NCI-H1105 (cell line): Measurements from ENCODE around the gene CHRNA3.
"Not testable (repeated sequence)": the region's sequence is repeated elsewhere in the genome, so short reads cannot be mapped to it uniquely, and the experiment has no call there.

Experiments
- DNase-seq: peaks from one replicate; lab custom pipeline; 2025; lab: John Stamatoyannopoulos, UW

Gene CHRNA3

GRCh38 chr15:78560201-78560600, 60.6 kb downstream of the CHRNA3 start:
- not testable (repeated sequence) for DNase-seq

- DNase-seq, result no peak
Observed at GRCh38 chr15:78552597-78552996, 68.2 kb downstream of the CHRNA3 start.

GRCh38 chr15:78551902-78552301, 68.9 kb downstream of the CHRNA3 start:
- no peak for DNase-seq

GRCh38 chr15:78550815-78551214, 70.0 kb downstream of the CHRNA3 start:
- no peak for DNase-seq

GRCh38 chr15:78550194-78550593, 70.6 kb downstream of the CHRNA3 start:
- no peak for DNase-seq
